Raji (cell line): ENCODE data around the gene NUP98.

Experiments used
- POLR2A ChIP-seq: IDR thresholded peaks from 2 replicates; pipeline ENCODE4 v1.6.1; 2011; ENCODE audit warnings: low read depth, low read length, control low read depth; ENCODE audit not compliant: insufficient read depth

The NUP98 gene

DNA sequence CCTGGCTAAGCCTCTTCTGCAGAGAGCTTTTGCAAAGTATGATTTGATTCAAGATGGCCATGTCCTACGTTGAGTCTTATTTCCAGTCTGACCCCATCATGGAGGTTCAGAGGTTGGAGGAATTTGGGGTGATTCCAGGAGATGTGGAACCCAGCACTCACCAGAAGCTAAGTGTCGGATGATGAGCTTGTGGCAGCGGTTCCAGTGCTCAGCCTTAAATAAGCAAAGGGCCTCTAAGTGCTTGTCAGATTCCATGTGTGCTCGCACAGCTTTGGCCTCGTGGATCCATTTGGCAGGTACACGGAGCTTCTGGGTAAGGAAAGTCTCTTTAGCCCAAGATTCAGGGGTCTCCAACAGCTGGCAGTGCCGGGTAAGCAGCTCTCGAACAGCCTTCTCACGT is 114.3 kb downstream of the NUP98 start:
- TF ChIP-seq POLR2A, result no peak

- no peak for TF ChIP-seq POLR2A
Measured at GRCh38 chr11:3679077-3679476, 118.3 kb downstream of the NUP98 start.

DNA sequence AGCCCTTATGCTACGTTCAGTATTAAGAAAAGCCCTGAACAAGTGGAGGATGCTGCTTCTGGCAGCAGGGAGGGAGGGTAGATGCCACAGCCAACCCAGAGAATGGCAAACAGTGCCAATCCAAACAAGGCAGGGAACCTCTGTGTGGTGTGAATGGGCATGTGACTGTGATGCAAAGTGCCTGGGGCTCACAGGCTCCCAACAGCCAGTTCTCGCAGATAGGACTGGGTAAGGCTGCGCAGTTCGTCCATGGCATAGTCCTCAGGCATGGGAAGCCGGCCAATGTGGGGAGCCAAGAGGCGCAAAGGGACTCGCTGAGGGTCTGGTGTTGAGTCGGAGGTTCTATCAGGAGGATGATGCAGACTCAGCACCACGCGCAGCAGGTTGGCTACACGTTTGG is 121.4 kb downstream of the NUP98 start:
- TF ChIP-seq POLR2A, result no peak

GRCh38 chr11:3674189-3674588 is 123.2 kb downstream of the NUP98 start:
- no peak for TF ChIP-seq POLR2A

- TF ChIP-seq POLR2A, result no peak
Measured at GRCh38 chr11:3671334-3672254, 125.8 kb downstream of the NUP98 start, which contains the start of gene CHRNA10. CHRNA10 (minus strand) TSS chr11:3671384; CDS start chr11:3671312, 72 bp downstream.

DNA sequence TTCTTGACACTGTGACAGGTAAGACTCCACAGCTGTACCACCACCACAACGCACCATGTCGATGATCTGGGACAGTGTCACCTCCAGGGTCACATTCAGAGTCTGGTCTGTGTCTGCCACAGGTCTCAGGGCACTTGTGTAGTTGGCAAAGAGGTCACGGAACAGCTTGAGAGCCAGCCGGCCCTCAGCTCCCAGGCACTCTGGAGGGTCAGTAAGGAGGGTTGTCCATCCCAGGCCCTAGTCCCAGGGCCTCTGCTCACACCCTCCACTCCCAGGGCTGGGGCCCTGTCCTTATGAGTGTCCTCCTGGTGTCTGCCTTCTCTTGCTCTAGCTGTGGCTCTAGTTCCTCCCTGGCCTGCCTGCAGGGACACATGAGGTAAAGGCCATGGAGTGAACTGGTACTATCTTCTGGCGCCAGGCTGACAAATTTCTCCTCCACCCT is 127.6 kb downstream of the NUP98 start:
- TF ChIP-seq POLR2A, result no peak

DNA sequence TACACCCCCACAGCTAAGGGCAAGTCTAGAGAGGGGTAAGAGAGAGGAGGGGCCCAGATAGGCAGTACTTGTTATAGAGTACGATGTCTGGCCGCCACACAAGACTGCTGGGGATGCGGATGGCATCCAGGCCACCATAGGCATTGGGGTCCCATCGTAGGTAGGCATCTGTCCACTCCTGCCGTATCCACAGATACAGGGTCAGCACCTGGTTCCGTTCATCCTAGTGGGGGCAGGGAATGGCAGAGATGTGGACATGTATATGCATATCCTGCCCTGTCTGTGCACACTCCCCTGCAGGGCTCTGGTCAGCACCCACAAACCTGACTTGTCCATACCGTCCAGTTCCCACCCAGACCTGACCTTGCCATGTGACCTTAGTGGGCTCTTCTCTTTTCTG is 128.2 kb downstream of the NUP98 start:
- no peak for TF ChIP-seq POLR2A

- no peak for TF ChIP-seq POLR2A
Measured at GRCh38 chr11:3667149-3668035, 130.0 kb downstream of the NUP98 start.

- TF ChIP-seq POLR2A, result no peak
Measured at GRCh38 chr11:3666023-3666530, 131.3 kb downstream of the NUP98 start.

- no peak for TF ChIP-seq POLR2A
Measured at GRCh38 chr11:3665336-3666022, 131.9 kb downstream of the NUP98 start.

DNA sequence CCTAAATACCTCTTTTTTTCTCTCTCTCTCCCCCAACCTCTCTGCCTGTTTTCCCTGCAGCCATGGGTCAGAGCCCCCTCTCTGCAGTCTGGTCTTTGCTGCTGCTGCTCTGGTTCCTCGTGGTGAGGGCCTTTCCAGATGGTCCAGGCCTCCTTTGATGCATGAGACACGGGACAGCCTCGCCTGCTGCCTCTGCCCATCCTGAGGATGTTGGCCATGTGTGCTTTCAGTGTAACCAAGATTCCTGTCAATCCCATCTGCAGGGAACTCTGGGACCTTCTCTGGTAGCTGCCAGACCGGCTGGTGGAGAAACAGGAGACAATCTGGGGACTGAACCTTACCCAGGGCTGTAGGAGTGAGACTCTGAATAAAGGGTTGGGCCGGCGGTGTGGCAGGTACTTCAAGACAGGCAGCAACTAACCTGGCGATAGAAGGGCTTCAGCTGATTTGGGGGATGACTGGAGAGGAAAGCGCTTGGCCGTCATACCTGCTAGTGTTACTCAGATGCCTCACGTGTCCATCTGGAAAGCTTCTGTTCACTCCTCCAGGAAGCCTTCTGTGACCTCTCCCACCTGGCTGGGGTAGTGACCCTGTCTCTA is 133.2 kb downstream of the NUP98 start:
- TF ChIP-seq POLR2A, result no peak

GRCh38 chr11:3662856-3663255 is 134.5 kb downstream of the NUP98 start:
- no peak for TF ChIP-seq POLR2A

DNA sequence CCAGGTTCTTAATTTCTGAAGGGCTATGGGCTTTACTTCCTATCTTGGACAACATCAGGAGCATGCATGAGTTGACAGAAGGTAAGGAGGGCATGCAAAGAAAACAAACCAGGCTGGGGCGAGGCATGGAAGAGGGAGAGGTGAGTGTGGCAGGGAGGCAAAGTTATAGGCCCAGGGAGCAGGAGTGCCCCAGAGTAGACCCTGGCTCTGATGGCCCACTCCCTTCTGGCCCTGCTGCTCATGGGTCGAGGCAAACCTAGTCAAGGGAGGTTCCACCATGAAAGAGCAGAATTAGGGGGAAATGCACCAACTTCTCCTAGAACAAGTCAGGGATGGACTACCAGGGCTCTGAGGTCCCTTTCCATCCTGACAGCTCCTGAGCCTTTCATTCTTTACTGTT is 136.4 kb downstream of the NUP98 start:
- no peak for TF ChIP-seq POLR2A
